Spleen (tissue), 7 donors: Measurements from ENCODE around the gene CPTP.

Source experiments
- POLR2A ChIP-seq, 3 donors: fragments of 450-650 bp; IDR thresholded peaks; one replicate each; pipeline ENCODE4 v1.5.1; 2017; ENCODE audit warnings: antibody characterized with exemption in 3 of 3, mild to moderate bottlenecking in 1 of 3
- POLR2AphosphoS5 ChIP-seq, 3 donors: sonication (generic); formaldehyde crosslinking; IDR thresholded peaks; one replicate each; pipeline ENCODE4 v1.5.1; 2017; ENCODE audit warnings: antibody characterized with exemption in 3 of 3
- TF ChIP-seq, protein P1 (sequence below), 11 experiments: fragments of 200-600 bp in 7 of 11; fragments of 450-650 bp in 4 of 11; sonication (generic) in 4 of 11; IDR thresholded peaks in 8 of 11; conservative IDR thresholded peaks in 3 of 11; 1 replicate in 7 of 11; 2 replicates in 4 of 11; pipeline versions ENCODE4 v1.4.0 to v1.8.0; 2016 to 2021; ENCODE audit warnings: antibody characterized with exemption in 11 of 11, inconsistent platforms in 4 of 11, mild to moderate bottlenecking in 1 of 11
- donor health status: DM: no; HTN: no; CAD: no; lungs with moderate emphysema.
- donor health status: DM: no; HTN: no; CAD: no.
- donor health status: DM: no; HTN: no; CAD: no.

DNA sequence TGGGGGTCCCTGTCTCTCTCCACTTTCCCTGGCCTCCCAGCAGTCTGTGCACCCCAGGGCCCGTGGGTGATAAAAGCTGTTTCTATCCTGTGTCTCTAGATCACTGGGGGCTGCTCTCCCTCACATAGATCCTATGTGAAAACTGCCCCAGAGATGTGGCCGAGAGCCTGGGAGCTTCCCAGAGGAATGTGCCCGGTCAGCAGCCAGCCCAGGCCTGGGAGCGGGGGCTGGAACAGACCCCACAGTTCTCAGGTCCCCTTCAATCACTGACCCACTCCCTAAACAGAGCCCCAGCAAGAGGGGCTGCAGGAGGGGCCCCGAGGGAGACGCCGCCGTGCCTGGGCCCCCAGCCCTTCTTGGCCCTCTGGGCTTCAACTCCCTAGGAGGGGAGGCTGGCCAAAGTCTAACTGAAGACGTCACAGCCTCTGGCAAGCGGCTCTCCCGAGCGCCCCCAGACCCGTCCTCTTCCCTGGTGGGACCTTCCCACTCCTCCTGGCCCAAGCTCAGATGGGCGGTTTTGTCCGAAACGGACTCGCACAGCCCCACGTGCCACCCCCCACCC is 33.4 kb downstream of the CPTP start:
- TF ChIP-seq, protein P1, sequence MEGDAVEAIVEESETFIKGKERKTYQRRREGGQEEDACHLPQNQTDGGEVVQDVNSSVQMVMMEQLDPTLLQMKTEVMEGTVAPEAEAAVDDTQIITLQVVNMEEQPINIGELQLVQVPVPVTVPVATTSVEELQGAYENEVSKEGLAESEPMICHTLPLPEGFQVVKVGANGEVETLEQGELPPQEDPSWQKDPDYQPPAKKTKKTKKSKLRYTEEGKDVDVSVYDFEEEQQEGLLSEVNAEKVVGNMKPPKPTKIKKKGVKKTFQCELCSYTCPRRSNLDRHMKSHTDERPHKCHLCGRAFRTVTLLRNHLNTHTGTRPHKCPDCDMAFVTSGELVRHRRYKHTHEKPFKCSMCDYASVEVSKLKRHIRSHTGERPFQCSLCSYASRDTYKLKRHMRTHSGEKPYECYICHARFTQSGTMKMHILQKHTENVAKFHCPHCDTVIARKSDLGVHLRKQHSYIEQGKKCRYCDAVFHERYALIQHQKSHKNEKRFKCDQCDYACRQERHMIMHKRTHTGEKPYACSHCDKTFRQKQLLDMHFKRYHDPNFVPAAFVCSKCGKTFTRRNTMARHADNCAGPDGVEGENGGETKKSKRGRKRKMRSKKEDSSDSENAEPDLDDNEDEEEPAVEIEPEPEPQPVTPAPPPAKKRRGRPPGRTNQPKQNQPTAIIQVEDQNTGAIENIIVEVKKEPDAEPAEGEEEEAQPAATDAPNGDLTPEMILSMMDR (IDR thresholded peaks at IDR 0.05 in 8 of 11, conservative IDR thresholded peaks at IDR 0.05 in 3 of 11), result no peak
- TF ChIP-seq POLR2A (IDR thresholded peaks at IDR 0.05), result no peak
- no peak for TF ChIP-seq POLR2AphosphoS5 (IDR thresholded peaks at IDR 0.05)
